Gastrocnemius medialis (tissue), 4 donors: Measurements from ENCODE around the gene VPS26C.

Experiments
- POLR2A ChIP-seq, 2 donors: fragments of 450-650 bp; IDR thresholded peaks; one replicate each; pipeline ENCODE4 v1.6.1; 2017; ENCODE audit warnings: antibody characterized with exemption in 2 of 2, mild to moderate bottlenecking in 2 of 2, moderate library complexity in 2 of 2
- TF ChIP-seq, protein P1 (sequence below), 5 experiments: fragments of 450-650 bp in 3 of 5; fragments of 200-600 bp in 2 of 5; sonication (generic) in 2 of 5; IDR thresholded peaks in 4 of 5; conservative IDR thresholded peaks in 1 of 5; 1 replicate in 4 of 5; 2 replicates in 1 of 5; pipeline ENCODE4 v1.5.1; 2016 to 2019; ENCODE audit warnings: antibody characterized with exemption in 5 of 5, mild to moderate bottlenecking in 3 of 5, moderate library complexity in 3 of 5

DNA sequence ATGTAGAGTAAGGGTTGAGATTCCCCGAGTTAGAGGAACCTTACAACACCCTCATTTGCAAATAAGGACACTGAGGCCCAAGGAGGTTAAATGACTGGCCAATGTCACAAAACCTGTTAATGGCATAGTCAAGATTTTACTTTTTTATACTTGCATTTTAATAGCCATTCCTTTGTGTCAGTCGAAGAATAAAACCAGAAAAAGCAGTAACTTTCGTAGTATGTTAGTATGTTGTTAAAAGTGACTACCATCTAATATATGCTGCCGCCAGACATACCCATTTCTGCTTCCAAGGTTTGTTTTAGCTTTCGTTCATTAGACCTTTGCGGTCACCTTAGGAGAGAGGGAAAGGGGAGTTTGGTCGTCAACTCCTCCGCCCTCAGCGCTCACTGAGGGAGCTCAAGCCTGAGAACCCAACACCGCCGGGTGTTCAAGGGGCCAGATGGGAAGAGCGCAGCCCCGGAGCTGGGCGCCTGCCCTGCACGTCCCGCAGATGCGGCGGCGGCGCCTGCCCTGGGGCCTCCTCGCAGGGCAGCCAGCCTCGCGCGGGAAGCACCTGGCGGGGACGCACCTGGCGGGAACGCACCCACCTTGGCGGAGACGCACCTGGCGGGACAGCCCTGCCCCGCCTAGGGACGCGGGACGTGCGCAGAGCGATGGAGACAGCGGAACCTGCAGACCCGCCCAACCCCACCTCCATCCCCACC, 466 bp downstream of the VPS26C start:
- TF ChIP-seq, protein P1, sequence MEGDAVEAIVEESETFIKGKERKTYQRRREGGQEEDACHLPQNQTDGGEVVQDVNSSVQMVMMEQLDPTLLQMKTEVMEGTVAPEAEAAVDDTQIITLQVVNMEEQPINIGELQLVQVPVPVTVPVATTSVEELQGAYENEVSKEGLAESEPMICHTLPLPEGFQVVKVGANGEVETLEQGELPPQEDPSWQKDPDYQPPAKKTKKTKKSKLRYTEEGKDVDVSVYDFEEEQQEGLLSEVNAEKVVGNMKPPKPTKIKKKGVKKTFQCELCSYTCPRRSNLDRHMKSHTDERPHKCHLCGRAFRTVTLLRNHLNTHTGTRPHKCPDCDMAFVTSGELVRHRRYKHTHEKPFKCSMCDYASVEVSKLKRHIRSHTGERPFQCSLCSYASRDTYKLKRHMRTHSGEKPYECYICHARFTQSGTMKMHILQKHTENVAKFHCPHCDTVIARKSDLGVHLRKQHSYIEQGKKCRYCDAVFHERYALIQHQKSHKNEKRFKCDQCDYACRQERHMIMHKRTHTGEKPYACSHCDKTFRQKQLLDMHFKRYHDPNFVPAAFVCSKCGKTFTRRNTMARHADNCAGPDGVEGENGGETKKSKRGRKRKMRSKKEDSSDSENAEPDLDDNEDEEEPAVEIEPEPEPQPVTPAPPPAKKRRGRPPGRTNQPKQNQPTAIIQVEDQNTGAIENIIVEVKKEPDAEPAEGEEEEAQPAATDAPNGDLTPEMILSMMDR (IDR thresholded peaks at IDR 0.05 in 4 of 5, conservative IDR thresholded peaks at IDR 0.05 in 1 of 5) = no peak
- TF ChIP-seq POLR2A (IDR thresholded peaks at IDR 0.05) = no peak
